NCI-H82 (cell line): ENCODE data around the gene HLA-DRB5.
"Not testable (repeated sequence)": the region's sequence is repeated elsewhere in the genome, so short reads cannot be mapped to it uniquely, and the experiment has no call there.

Experiments used
- DNase-seq: peaks from one replicate; lab custom pipeline; 2025; lab: John Stamatoyannopoulos, UW

The HLA-DRB5 gene

DNA sequence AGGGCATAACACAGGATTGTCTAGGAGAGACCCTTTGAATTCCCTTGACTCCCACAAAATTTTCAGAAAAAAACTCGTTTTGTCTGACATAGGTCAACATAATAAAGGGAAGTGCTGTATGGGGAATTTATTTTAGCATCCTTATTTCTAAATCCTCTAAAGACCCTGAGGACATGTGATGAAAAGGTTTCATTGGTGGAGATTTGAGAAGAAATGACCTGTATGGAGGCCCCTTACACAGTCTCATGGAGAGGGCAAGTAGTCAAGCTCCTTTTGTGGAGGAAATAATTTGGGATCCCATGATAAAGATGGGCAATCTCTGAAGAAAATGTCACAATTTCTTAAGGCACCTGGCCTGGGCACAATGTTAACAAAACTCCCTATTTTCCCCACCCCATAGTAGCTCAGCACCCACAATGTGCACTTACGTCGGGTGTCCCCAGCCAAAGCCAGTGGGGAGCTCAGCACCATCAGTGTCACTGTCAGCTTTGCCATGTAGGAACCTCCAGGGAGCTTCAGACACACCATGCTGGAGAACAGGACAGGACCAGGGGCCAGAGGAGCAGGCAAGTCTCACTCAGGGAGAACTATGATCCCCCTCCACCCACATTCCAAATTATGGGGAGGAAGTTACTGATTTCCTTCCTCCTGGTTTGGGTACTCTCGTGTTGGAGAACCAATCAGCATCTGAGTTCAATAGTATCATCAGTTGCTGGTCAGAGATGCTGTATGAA lies at the start of gene HLA-DRB5:
TSS of gene HLA-DRB5 (minus strand) at position 591 of the 734 bp plus-strand sequence. CDS start at position 528, 63 bp downstream.
- no peak for DNase-seq

DNA sequence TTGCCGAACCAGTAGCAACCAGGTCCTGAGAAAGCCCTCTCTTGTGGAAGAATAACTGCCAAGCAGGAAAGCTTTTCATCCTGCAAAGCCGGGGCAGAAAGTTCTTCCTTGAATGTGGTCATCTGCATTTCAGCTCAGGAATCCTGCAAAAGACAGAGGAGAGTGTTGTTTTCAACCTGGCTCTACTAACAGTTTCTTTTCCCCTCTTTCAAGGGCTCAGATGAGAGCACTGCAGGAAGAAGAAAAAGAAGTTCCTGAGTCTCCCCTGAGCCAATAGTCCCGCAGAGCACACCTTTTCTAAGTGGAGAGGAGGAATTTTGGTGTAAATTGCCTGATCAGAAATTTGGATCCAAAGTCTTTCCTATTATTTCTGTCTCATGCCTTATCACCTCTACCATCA lies 48.9 kb upstream of the HLA-DRB5 start:
- DNase-seq, result no peak

DNA sequence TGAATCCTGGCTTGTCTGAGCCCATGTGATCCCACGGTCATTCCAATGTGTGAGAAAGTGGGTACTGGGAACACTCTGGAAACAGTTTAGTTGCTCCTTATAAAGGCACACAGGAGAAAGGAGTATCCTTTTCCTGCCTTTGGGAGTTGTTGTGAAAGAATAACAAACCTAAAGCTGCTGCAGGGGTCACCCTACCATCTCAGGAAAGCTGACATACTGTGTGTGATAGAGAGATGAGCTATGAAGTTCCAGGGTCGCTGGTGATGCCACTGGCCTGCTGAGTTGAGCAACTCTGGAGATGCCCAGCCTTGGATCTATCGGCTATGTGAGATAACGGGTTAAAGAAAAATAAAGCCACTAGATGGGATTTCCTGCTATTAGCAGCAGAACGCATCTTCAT lies 47.4 kb upstream of the HLA-DRB5 start:
- not testable (repeated sequence) for DNase-seq

DNA sequence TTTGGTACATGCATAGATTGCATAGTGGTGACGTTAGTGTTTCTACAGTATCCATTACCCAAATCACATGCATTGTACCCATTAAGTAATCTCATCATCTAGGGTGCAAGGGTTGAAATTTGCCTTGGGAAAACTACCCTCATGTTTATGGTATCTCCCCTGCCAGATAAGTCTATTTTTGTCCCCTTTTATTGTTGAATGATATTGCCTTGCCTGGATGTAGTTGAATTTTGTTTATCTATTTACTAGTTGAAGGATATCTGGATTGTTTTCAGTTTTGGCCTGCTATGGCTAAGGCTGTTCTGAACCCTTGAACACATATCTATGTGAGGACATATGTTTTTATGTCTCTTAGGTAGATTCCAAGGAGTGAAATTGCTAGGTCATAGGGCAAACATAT lies 46.2 kb upstream of the HLA-DRB5 start:
- no peak for DNase-seq

DNA sequence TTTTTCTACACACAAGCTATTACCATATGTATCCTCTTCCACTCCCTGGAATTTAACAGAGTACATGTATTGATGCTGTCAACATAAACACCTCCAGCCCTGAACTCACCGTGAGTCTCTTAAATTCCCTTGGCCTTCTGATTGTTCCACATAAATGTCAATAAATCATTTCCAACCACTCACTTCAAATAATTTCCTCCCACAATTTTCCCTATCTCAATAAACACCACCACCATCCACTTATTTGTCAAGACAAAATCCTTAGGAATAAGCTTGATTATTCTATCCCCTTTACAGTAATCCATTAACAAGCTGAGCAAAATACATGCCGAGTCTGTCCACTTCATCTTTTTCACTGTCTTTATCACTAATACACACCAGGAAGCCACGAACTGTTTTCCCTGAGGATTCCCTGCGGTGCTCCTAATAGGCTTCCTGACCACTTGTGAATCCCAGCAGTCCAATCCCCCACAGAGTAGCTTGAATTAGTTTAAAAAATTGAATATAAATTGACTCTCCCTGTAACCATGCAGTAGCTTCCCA lies 40.3 kb upstream of the HLA-DRB5 start:
- DNase-seq, result no peak

DNA sequence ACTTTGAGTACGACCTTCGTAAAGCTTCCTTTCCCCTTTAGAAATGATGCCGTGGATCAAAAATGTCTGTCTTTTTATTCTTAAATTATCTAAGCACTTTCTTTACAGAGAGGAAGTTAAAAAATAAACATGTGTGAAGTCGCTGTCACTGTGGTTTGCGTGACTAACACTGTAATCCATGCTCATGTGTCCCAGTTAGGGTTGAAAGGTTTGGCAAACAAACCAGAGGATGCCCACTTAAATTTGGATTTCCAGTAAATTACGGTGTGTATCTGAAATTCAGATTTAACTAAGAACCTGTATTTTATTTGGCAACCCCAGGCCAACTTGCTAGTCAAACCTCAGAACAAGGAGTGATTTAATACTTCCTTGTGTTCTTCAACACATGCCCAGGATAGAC lies 38.5 kb upstream of the HLA-DRB5 start:
- no peak for DNase-seq

DNA sequence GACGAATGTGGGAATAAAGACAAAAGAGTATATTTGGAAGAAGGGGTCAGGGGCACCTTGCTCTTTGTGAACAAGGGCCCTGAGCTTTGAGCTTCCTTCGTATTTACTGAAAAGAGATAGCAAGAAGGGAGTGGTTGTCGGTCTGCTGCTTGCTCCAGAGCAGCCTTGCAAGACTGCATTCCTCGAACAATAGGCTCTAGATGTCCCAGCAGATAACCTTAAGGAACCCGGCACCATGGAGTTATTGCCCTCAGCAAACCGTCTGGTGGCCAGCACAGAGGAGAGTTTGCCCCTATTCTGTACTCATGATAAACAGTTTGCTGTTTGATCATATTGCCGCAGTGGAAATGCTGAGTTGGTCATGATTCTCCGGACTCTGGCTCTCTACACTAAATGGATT lies 36.9 kb upstream of the HLA-DRB5 start:
- DNase-seq, result no peak

DNA sequence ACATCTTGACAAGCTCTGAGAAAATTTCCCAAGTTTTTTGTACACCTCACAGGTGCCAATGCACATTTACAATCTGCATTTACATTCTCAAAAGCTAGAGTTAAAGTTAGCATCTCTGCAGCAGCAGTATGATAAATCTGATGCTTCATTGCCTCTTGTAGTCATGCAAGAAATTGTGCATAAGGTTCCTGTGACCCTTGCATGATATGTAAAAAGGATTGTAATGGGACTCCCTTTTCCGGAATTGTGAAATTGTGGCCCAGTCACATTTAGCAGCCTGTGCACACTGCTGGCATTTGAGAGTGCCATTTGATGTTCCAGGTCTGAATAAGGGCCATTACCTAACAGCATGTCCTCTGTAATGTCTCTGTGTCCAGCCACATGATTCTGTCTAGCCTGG lies 35.4 kb upstream of the HLA-DRB5 start:
- no peak for DNase-seq

DNA sequence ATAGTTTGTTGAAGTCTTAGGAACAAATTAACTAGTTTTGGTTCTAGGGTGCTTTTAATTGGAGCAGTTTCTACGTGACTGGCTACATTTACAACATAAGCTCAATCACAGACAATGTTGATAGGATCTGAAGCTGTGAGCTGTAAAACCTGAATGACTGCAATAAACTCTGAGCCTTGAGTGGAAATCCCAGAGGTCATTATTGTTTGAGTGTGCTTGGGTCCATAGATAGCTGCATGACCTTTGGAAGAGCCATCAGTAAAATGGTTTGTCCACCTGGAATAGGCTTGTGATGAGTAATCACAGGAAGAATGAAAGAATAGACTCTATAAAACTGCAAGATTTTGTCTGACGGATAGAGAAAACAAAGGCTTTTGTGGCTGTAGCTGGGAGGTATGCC lies 32.9 kb upstream of the HLA-DRB5 start:
- DNase-seq, result no peak

DNA sequence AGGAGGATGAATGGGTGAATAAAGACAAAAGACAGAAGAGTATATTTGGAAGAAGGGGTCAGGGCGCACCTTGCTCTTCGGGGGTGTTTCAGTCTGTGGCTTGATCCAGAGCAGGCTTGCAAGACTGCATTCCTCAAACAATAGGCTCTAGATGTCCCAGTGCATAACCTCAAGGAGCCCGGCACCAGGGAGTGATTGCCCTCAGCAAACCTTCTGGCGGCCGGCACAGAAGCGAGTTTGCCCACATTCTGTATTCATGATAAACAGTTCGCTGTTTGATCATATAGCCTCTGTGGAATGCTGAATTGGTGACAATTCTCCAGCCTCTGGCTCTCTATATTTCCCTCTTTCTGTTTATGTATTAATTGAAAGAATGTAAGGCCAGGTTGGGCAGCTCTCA lies 29.7 kb upstream of the HLA-DRB5 start:
- DNase-seq, result no peak

DNA sequence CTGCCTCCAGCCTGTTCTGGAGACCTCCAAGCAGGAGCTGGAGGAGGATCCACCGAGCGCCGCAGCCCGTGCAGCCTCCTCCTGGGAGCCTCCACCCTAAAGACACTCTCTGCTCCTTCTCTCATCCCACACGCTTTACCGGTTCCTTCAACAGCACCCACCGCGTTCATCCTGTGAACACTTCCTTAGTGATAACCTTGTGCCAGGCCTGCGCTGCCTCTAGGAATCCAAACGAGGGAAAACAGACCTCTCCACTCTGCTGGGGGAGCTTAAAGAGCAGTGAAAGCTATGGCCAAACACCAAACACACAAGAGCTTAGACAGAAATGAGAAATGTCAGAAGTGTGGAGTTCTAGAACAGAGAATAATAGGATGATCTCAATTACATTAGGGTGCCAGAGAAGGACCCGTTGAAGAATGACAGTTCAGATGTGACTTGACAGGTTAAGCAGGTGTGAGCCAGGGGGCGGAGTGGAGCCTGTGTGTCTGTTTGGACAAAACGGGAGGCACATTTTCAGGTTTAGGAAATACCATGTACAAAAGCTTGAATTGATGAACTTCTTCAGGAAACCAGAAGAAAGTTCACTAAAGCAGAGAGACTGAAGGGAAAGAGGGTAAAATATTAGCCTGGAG lies 28.5 kb upstream of the HLA-DRB5 start:
- DNase-seq, result no peak

DNA sequence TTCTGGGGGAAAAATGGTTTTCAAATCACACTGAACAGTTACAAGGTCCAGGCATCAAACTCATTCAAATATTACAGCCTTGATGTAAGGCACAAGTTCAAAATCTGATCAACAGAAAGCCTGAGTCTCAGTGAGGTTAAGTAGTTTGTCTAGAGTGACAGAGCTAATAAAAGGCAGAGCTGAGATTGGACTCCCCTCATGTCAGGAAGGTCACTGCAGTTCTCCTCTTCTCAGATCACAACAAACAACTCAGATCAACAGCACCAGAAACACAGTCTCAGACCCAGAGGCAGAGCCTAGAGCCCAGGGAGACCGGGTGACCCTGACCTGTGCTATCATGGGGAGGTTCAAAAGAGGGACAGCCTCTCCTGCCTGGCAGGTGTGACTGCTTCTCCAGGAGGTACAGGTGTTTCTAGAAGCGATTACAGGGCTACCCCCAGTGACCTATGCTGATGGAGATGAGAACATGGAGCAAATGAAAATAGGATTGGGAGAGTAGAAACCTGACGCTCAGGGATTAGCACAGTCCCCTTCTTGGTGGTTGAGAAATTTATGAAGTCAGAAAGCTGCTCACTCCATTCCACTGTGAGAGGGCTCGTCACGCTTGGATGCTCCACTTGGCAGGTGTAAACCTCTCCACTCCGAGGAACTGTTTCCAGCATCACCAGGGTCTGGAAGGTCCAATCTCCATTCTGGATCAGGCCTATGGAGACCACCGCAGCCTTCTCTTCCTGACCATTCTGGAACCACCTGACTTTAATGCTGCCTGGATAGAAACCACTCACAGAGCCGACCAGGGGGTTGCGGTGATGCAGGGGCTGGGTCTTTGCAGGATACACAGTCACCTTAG lies 24.3 kb upstream of the HLA-DRB5 start:
- no peak for DNase-seq

DNA sequence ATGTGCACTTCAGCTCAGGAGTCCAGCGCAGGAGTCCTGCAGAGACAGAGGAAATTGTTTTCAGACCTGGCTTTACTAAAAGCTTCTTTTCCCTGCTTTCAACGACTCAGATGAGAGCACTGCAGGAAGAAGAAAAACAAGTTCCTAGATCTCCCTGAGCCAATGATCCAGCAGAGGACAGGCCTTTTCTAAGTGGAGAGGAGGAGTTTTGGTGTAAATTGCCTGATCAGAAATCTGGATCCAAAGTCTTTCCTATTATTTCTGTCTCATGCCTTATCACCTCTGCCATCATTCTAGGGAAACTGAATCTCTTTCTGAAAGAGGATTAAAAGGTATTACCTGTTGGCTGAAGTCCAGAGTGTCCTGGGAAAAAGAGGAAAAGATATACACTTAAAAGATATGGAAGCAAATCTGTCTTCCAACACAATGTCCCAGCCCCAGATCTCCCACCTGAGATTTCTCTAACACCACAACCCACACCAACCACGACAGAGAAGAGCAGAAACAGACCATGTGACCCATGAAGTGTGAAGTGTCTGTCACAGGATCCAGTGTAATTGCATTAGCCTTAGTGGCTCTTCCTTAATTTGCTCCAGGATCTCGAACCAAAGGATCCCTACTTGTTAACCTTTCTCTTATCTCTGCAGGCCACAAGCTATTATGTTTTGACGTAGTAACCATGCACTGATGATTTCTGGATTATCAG lies 23.1 kb upstream of the HLA-DRB5 start:
- no peak for DNase-seq

DNA sequence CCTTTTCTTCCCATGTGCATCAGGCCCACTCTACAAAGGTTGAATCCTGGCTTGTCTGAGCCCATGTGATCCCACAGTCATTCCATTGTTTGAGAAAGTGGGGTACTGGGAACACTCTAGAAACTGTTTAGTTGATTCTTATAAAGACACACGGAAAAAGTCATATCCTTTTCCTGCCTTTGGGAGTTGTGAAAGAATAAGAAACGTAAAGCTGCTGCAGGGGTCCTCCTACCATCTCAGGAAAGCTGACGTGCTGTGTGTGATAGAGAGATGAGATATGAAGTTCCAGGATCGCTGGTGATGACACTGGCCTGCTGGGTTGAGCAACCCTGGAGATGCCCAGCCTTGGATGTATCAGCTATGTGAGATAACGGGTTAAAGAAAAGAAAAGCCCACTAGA lies 21.3 kb upstream of the HLA-DRB5 start:
- DNase-seq, result no peak

DNA sequence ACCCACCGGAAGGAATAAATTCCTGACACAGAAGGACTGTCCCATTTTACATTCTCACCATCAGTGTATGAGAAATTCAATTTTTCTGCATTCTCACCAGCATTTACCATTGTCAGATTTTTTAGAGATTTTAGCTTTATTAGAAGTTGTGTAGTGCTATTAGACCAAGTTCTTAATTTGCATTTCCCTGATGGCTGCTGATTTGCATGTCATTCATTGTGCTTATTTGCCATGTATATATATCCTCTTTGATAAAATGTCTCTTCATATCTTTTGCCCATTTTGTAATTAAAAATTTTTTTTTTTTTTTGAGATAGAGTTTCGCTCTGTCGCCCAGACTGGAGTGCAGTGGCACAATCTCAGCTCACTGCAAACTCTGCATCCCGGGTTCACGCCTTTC lies 9.8 kb upstream of the HLA-DRB5 start:
- no peak for DNase-seq

DNA sequence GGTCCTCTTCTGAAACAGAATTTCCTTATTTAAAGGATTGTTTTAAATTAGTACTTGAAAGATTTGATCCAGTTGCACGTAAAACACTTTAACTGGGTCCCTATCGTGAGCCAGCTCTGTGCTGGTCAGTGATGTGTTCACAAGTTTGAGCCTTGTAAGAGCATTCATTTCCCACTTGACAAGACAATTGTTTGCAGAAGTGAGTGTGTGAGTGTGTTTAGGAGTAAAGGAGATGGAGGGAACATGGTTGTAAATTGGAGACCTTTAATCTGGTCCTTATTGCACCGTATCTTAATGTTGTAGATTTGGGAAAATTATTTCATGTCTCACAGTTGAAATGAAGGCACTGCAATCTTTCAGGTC lies 325 bp upstream of the HLA-DRB5 start:
- DNase-seq, result not testable (repeated sequence)

DNA sequence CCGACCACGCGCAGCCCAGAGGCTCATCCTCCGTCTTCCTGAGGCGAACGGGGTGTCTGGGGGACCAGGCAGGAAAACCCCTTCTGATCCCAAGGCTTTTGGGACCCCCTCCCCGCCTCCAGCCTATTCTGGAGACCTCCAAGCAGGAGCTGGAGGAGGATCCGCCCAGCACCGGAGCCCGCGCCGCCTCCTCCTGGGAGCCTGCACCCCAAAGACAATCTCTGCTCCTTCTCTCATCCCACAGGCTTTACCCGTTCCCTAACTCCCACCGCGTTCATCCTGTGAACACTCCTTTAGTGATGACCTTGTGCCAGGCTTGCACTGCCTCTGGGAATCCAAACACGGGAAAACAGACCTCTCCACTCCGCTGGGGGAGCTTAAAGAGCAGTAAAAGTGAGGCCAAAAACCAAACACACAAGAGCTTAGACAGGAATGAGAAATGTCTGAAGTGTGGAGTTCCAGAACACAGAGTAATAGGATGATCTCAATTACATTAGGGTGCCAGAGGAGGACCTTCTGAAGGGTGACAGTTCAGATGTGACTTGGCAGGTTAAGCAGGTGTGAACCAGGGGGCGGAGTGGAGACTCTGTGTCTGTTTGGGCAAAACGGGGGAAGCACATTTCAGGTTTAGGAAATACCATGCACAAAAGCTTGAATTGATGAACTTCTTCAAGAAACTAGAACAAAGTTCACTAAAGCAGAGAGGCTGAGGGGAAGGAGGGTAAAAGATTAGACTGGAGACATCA lies 7.6 kb downstream of the HLA-DRB5 start:
- DNase-seq, result no peak

DNA sequence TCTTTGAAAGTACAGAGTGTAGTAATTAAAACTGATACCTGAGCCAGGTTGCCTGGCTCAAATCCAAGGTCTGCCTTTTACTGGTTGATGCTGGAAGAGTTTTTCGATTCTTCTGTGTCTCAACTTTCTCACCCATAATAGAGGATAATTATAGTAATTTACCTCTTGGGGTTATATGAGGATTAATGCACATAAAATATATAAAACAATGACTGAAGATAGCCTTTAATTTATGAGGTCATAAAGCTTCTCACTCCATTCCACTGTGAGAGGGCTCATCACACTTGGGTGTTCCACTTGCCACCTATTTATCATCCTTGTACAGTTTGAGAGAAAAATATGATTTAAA lies 10.2 kb downstream of the HLA-DRB5 start:
- DNase-seq, result no peak

DNA sequence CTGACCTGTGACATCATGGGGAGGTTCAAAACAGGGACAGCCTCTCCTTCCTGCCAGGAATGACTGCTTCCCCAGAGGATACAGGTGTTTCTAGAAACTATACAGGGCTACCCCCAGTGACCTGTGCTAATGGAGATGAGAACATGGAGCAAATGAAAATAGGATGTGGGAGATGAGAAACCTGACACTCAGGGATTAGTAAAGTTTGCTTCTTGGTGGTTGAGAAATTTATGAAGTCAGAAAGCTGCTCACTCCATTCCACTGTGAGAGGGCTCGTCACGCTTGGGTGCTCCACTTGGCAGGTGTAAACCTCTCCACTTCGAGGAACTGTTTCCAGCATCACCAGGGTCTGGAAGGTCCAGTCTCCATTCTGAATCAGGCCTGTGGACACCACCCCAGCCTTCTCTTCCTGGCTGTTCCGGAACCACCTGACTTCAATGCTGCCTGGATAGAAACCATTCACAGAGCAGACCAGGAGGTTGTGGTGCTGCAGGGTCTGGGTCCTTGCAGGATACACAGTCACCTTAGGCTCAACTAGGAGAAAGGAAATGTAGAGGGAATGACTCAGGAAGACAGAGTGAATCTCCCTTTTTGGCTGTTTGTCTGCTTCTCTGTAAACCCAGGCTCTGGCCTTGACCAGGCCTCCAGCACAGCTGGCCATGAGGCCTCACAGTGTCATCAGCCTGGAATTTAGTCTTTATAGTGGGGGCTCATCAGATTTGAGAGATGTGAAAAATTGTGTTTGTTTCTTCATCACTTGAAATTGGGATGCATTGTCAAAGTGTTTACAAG lies 10.8 kb downstream of the HLA-DRB5 start:
- DNase-seq, result no peak

DNA sequence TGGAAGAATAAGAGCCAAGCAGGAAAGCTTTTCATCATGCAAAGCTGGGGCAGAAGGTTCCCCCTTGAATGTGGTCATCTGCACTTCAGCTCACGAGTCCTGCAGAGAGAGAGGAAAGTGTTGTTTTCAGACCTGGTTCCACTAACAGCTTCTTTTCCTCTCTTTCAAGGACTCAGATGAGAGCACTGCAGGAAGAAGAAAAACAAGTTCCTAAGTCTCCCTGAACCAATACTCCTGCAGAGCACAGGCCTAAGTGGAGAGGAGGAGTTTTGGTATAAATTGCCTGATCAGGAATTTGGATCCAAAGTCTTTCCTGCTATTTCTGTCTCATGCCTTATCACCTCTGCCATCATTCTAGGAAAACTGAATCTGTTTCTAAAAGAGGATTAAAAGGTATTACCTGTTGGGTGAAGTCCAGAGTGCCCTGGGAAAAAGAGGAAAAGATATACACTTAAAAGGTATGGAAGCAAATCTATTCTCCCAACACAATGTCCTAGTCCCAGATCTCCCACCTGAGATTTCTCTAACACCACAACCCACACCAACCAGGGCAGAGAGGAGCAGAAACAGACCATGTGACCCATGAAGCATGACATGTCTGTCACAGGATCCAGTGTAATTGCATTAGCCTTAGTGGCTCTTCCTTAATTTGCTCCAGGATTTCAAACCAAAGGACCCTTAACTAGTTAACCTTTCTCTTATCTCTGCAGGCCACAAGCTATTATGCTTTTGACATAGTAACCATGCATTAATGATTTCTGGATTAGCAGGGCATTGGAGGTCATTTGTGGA lies 12.2 kb downstream of the HLA-DRB5 start:
- no peak for DNase-seq
